D341Med (cell line): ENCODE measurements around the gene KRT80.

Source experiments
- DNase-seq: peaks from one replicate; pipeline ENCODE4 v3.0.0; 2012; ENCODE audit warnings: low spot score

The KRT80 gene

DNA sequence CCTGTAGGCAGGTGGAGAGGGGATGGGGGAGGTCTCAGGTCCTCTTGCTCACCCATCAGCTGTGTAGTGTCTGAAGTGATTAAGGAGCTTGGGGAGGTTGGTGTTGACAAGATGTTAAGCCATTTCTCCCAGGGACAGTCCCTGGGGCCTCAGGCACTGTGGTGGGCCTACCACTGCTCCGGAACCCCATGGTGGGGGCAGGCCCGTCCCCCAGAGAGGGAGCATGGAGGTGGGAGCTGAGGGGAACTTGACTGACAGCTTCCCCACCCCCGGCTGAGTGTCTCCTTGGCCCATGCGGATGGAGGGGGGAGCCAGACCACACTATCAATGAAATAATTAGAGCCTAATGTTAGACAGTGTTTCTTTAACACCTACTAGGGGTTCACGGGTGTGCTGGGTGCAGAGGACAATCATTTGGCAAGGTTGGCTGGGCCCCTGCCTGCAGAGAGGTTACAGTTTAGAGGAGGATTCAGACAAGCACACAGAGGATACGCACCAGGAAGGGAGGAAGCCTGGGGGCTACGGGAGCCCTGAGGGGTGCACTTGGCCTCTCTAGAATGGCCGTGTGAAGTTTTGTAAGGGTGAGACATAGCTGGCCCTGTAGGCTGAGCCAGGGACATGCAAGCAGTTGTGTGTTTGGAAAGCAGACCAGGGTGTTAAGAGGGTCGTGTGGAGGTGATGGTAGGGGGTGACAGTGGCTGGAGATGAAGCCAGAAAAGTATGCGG is 19.3 kb upstream of the KRT80 start:
- DNase-seq: no peak

DNA sequence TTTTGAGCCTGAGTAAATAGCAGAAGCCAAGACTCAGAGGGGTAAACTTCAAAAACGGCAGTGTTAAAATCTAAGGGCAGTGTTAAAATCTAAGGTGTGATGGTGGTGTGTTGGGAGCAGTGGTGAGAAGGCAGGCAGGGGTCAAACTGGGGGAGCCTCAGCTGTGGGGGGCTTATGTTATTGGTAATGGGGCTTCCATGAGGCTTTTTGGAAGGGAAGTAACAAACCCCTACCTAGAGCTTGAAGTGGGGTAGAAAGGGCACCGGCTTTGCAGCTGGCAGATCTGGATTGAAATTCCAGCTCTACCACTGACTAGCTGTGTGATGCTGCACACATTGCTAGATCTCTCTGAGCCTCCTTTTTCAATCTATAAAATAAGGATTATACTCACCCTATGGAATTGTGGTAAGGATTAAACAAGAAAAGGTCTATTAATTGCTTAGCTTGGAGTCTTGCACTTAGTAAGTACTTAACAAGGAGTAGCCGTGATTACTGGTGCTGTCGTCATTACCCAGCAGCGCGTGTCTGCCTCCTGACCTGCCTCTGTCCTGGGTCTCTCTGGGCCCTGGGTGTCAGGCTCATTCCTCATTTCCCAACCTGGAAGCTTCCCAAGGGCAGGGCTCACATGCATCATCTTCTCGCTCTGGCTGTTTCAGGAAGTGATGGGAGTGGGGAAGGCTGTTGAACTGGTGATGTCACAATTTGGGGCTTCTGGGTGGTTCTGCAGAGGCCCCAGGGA is 18.5 kb upstream of the KRT80 start:
- DNase-seq: no peak

DNA sequence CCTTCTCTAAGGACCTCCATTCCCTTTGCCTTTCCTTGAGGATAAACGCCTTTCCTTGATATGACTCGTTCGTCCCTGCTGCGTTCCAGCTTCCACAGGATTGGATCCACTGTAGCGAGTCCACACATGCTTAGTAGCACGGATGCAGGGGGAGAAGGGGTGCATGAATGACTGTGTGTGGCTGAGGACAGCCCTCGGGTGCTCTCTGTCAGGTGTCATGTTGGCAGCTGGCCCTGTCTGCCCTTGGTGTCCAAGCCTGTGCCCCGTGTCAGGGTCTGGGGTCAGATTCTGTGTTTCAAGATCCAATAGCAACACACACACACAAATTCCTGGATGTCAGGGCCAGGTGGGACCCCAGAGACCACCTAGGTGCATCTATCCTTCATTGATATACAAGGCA is 17.5 kb upstream of the KRT80 start:
- no peak for DNase-seq

DNA sequence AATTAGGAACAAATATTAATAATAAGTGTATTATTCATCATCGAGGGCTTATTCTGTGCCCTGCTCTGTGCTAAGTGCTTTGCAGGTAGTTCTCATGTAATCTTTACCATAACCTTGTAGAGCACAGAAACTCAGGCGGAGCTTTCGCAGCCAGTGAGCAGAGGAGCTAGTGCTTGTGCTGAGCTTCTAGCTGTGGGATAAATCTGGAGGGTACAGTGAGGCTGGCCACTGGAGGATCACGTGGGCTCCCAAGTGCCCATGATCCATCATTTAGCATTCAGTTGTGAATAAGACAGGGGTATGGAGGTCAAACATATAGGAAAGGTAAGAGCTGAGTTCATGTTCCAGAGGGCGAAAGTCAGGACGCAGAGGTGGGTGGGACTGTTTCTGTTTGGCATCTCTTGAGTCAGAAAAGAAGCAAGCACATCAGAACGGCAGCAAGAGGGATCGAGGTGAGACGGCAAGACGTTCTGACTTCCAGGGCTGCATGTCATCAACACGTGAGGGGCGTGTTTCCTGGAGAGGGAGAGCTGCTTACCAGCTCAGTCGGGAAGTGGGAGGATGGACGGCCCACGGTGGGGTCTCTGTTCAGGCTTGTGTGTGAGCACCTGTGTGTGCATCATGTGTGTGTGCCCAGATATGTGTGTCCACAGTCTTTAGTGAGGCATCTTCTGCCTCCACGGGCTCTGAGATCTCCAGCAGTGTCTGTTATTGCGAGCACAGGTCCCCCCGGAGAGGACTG is 16.8 kb upstream of the KRT80 start:
- DNase-seq: no peak

DNA sequence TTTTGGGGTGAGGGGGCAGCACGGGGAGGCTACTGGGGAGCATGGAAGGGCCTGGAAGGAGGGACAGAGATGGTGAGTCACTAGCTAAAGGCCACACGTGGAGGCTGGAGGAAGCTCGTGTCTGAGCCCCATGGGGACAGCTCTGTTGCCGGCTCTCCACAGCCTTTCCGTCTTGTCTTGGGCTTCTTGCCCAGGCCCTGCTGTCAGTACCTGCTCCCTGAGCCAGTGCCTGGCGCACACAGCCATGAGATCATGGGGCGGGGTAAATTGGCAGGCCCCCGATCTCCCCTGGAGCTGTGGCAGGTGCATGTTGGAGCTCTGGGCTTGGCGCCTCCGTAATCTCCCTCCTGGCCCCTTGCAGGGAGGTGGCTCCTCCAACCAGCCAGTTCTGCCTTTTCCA is 16.1 kb upstream of the KRT80 start:
- DNase-seq: no peak

DNA sequence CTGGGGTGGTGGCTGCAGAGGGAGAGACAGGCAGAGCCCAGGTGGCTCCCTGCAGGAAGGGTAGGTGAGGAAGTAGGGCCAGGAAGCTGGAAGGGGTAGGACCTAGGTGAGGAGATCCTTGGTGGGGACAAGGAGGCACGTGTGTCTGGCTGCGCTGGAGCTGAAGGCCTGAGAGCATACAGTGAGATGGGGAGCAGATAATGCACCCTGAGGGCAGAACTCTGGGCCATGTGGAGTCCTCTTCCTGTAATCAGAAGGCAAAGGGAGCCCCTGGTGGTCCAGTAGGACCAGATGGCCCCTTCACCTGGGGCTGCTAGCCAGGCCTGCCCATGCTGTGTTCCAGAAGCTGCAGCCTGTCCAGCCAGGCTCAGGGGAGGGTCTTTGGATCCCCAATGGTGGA is 15.3 kb upstream of the KRT80 start:
- no peak for DNase-seq

DNA sequence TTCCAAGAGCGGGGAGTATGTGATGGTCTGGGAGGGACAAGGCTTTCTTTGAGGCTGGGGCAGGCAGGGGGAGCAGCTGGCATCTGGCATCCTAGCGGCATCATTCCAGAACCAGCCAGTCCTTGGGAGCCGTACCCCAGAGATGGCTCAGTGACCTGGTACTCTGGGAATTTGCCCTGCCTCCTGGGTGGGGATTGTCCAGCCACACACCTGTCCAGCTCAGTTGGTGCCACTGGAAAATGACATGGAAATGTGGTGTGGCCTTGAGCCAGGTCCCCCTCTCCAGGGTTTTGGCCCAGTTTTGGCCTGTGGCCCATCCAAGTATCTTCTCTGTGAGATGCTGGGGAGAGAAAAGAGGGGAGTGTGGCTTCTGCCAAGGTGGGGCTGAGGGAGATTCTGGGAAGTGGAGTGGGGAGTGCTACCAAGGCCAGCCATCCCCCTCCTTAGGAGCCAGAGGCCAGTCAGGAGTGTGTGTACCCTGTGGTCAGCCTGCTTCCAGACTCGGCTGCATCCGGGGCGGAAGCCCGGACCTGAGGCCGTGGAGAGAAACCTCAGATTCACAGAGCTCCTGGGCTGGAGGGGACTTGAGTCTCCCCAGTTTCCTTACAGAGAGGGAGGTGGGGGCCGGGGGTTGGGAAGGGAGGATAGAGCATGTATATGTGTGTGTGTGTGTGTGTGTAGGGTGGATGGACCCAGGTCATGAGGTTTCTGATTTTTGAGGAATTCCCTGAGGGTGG is 14.7 kb upstream of the KRT80 start:
- no peak for DNase-seq

DNA sequence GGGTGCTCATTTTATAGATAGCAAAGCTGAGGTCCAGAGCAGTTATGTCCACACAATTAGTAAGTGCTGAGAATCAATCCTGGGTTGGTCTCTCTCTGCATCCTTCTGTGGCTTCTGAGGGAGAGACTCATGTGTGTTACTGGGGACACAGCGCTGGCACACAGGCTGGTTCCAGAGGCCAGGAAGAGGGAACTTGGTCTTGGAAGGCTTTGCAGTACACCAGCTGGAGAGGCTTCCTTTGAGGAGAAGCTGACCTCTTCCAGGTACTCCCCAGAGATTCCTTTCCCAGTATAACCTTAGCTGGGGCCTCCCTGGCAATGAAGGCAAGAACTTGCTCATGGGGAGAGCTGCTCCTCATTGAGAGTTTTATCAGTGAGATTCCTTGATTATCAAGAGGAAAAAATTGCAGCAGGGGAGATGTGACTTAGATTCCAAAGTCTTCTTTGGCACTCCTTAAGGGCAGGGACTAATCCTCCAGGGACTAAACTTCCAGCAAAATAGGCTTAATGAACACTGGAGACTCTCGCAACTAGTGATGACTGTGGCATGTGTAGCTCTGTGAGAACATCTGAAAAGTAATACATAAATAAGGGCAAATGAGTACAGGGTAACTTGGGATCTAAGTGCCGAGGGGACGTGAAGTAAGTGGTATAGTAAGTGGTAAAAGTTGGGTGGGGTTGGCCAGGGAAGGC is 13.9 kb upstream of the KRT80 start:
- no peak for DNase-seq

DNA sequence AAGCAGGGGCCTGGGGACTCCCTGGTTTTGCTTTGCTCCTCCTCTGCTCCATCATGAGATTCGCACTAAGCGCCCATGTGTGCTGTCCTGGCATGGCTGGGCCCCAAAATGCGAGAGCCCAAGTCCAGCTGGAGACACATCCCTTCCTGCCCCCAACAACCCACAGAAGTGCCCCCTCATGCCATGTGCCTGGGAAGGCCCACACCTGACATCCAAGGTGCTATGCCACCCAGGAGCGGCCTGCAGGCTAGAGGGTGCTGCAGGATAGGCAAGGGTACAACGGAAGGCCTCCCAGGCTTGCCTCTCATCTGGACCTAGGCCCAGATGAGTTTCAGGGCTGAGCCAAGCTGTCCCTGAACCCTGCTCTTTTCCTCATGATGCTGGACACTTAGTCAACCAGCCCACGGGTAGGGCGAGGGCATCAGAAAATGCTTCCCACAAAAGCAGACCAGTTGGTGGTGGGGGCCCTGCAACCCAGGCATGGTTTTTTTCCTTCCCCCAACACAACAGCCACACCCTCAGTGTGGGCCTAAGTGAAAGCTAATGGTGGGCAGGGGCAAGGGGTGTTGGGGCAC is 13.2 kb upstream of the KRT80 start:
- no peak for DNase-seq

DNA sequence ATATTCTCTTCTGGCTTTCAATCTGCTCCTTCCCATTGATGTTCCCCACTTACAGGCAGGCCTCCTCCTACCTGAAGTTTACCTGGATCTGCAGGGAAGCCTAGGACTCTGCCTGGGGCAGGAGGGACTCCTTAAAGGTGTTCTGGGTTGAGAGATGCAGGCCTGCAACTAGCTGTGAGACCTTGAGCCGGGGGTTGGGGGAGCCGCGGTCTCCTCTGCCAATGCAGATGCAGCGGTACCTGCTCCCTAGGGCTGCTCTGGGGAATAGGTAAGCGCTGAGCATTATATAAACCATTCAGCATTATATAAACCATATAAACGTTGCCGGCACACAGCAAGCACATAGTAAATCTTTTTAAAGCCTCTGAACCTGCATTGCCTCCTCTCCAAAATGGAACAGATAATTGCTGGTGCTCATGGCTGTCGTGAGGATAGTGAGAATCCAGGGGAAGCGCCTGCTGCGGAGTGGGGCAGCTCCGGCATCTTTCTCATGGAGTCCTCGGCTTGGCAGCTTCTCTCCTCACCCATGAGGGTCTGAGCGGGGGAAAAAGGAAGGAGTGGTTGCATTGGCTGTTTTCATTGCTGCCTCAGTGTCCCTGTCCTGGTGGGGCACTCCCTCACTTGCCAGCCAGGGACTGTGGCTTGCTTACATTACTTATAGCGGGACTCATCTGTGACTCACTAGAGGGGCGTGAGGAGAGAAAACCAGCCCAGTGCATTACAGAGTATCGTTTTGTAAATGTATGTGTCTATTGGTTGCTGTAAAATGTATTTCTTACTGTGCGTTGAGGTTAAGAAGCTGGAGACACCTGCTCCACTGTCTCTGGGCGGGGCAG is 12.5 kb upstream of the KRT80 start:
- DNase-seq: no peak

DNA sequence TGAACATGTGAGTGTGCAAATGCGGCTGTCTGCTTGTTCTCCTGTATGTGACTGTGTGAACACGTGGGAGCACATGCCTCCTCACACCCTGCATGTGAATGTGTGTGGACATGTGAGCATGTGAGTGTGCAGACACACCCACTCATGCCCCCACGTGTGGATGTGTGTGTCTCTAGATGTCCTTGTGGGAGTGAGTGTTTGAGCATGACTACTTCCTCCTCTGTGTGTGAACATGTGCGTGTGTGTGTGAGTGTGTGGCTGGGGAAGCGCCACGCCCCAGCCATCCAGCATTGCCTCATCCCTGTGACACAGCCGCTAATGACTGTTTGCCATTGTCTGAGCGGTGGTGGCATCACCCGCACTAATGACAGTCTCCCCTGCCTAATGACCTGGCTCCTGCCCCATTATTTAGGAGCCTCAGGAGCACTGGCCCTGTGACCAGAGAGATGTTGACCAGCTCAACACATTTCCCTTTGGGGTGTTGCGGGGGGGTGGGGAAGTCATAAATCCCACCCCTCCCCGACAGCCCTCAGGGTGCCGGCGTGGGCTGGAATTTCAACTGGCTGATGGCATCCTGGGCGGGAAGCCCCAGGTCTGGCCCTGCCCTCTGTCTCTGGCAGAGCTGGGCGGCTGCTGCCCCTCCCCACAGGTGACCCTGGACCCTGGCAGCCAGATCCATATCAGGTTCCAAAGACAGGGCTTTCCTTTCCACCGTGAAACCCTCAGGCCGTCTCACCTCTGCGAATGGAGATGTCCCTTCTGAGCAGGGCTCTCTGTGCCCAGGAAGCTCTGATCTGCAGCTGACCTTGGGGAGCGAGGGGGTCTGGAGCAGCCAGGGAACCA is 11.5 kb upstream of the KRT80 start:
- DNase-seq: no peak

DNA sequence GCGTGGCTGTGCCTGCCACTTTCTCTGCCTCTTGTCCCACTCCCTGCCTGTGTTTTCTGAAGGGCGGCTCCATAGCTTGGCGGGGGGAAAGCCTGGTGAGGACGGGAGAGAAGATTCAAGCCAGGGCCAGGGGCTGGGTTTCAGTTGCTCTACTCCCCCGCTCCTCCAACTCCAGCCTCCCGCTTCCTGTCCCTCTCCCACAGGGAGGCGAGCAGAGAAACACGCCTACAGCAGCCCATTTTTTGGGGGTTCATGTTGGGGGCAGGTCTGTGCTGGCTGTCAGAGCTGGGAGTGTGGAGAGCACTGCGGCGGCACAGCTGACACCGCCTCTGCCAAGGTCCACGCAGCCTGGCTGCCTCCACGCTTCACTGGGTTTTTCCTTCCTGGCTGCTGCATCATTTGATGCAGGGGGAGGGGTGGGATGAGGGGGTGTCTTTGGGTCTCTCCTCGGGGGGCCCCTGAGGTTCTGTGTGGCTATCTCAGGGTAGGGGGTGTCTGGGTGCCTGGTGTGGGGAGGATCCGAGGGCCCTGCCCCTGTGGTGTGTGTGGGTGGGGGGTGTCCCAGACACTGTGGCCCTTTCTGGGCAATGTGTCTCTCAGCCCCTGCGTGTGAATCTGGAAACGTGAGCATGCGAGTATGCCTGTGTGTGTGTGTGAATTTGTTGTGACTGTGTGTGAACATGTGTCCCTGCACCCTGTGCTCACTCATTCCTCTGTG is 10.7 kb upstream of the KRT80 start:
- DNase-seq: no peak

DNA sequence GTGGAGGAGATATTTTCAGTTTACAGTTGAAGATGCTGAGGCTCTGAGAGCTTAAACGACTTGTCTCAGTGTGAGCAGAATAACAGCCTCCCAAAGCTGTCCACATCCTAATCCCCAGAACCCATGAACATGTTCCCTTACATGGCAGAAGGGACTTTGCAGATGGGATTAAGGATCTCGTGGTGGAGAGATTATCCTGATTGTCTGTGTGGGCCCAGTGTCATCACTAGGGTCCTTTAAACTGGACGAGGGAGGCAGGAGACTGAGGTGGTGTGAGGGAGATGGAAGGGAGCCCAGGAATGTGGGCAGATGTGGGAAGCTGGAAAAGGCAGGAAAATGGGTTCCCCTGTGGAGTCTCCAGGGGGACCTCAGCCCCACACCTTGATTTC is 9.6 kb upstream of the KRT80 start:
- DNase-seq: no peak

DNA sequence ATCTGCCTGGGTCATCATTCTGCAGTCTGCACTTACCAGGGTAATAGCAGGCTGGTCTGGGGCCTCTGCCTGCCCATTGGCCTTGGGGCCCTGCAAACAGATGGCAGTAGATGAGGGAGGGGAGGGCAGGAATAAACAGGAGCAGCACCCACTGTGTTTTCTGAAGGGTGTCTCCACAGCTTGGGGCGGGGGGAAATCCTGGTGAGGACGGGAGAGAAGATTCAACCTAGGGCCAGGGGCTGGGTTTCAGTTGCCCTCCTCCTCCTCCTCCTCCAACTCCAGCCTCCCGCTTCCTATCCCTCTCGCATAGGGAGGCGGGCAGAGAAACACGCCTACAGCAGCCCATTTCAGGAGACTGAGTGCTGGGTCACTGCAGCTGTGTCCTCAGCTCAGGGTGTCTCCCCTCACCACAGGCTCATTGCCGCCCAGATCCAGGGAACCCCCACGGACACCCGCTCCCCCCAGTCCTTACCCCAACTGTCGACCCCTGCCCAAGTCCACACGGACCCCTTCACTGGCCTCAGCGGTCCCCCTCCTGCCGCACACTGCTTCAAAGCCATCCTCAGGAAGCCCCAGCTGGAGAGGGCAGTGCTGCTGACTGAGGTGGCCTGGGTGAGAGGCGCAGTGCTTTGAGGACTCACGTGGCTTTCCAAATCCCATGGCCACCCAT is 9.1 kb upstream of the KRT80 start:
- DNase-seq: no peak

DNA sequence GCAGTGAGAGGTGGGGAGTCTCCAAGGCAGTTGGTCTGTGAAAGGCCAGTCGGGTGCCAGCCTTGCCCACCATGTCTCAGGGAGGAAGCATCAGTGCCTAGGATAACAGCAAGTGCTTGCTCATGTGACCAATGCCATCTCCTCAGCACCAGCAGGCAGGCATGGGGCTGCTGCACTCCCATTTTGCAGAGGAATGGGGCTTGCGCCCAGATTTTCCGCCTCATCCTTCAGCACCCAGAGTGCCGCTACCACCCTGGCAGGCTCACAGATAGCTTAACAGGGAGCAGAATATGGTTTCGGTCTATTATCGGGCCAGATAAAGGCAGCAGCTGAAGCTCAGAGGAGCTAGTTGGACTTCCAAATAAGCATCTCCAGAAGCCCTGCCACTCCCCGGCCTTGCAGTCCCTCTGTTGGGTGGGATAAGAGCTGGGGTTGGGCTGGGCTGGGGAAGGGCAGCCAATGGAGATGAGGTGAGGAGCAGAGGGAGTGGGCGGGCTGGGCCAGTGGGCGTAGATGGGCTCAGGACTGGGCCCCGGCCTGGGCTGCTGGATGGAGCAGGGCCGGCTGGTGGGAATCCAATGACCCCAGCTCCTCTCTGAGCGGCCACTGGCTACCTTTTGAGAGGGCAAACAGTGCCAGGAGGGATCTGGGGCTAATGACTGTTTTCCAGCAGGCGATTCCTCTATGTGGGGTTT is 8.4 kb upstream of the KRT80 start:
- no peak for DNase-seq

DNA sequence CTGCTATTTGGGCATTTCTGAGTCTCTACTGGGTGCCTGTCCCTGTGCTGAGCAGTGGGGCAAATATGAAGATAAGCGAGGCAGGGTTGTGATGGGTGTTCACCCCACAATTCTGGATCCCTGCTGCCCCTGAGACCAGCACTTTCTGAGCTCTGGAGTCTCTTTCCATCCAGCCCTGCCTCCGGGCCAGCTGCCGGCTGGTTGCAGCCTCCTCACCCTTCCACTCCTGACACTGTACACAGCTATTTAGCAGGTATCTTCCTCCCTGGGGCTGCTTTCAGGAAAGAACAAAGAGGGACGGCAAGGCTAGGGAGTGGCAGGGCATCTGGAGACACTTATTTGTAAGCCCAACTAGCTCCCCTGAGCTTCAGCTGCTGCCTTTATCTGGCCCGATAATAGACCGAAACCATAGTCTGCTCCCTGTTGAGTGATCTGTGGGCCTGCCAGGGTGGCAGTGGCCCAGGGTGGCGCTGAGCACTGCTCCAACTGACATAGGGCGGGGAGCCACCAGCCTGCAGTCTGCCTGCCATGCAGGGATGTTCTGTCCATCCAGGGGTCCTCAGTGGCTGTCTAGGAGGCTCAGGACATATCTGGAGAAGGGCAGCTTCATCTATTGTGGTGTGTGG is 7.6 kb upstream of the KRT80 start:
- DNase-seq: no peak

DNA sequence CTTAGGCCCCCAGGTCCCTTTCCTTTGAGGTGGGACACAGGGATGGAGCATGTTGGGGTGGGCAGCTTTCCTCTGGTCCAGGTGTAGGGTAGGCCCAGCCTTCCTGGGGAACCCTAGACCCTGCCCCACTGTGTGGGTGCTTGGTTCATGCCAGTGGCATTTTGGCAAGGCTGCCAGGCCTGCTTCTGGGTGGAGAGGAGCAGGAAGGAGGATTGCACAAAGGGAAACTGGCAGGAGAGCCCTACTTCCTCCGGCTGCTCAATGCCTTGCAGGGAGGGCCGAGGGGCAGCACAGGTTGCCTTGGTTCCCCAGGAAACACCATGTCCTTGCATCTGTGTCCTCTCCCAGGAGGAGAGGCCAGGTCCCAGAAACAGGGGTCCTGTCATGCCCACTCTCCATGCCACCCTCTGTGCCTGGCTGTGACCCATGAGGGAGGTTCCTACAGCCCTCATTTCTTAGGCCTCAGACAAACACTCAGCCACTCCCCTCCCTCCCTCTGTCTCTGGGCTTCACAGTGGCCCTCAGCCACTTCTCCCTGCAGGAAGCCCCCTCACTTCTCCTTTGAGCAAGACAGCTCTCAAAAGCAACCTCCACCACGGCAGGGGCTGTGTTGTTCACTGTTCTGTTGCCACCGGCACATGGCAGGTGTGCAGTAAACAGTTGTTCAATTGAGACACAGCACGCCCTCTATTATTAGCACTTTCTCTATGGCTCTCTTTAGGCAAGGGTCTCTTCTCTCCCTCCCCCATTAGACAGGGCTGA is 6.8 kb upstream of the KRT80 start:
- DNase-seq: no peak
